ENCODE data around the gene PTPRO.

GRCh38 chr12:15629108-15629507, 306.8 kb downstream of the PTPRO start:
- TF ChIP-seq CTCF (IDR thresholded peaks at IDR 0.05) (no peak), POLR2A (IDR thresholded peaks at IDR 0.05) (no peak), POLR2AphosphoS5 (IDR thresholded peaks at IDR 0.05) (peak; percentile 70 to 83 (median 73)), EP300 (IDR thresholded peaks at IDR 0.05) (peak; percentile 77)
